Stimulated activated CD4-positive, alpha-beta T cell treated with anti-CD3 and anti-CD28 coated beads, Interleukin-1b, Interleukin-23, amount 100 ng/mL, for 24 hours (primary cell): Measurements from ENCODE around the gene ADAP2.
"Not testable (repeated sequence)": the region's sequence is repeated elsewhere in the genome, so short reads cannot be mapped to it uniquely, and the experiment has no call there.

Experiments
- DNase-seq, 4 experiments: peaks; one replicate each; pipeline ENCODE4 v3.0.0-alpha.2; 2020; ENCODE audit warnings: low read depth in 4 of 4, low spot score in 1 of 4

Gene ADAP2

GRCh38 chr17:30929861-30930260 is 8.1 kb downstream of the ADAP2 start:
- DNase-seq: not testable (repeated sequence)

- DNase-seq: no peak
These were observed 8.8 kb downstream of the ADAP2 start for GRCh38 chr17:30930495-30930894.

GRCh38 chr17:30931582-30931981 is 9.8 kb downstream of the ADAP2 start:
- not testable (repeated sequence) for DNase-seq

GRCh38 chr17:30933966-30934365 is 12.2 kb downstream of the ADAP2 start:
- DNase-seq: no peak

GRCh38 chr17:30939051-30939689 is 17.4 kb downstream of the ADAP2 start:
- no peak for DNase-seq

GRCh38 chr17:30942308-30943079 is 20.7 kb downstream of the ADAP2 start:
- DNase-seq: no peak

- no peak for DNase-seq
These were observed 26.1 kb downstream of the ADAP2 start for GRCh38 chr17:30947796-30948195.

GRCh38 chr17:30950189-30950588 is 28.4 kb downstream of the ADAP2 start:
- no peak for DNase-seq

- DNase-seq: no peak
These were observed 29.1 kb downstream of the ADAP2 start for GRCh38 chr17:30950669-30951399.

GRCh38 chr17:30952638-30953393 is 31.1 kb downstream of the ADAP2 start:
- no peak for DNase-seq

- DNase-seq: no peak
These were observed 32.5 kb downstream of the ADAP2 start for GRCh38 chr17:30954046-30954830.

- DNase-seq: no peak
These were observed 35.1 kb downstream of the ADAP2 start for GRCh38 chr17:30956764-30957374.

GRCh38 chr17:30957741-30958140 is 36.0 kb downstream of the ADAP2 start:
- no peak for DNase-seq

GRCh38 chr17:30958187-30958586 is 36.4 kb downstream of the ADAP2 start:
- no peak for DNase-seq

- DNase-seq: no peak
These were observed 39.8 kb downstream of the ADAP2 start for GRCh38 chr17:30961209-30962188.

- DNase-seq: not testable (repeated sequence)
These were observed 42.6 kb downstream of the ADAP2 start for GRCh38 chr17:30964312-30964711.

GRCh38 chr17:30964876-30965275 is 43.1 kb downstream of the ADAP2 start:
- DNase-seq: no peak

- no peak for DNase-seq
These were observed 43.9 kb downstream of the ADAP2 start for GRCh38 chr17:30965686-30966085.

- not testable (repeated sequence) for DNase-seq
These were observed 46.2 kb downstream of the ADAP2 start for GRCh38 chr17:30967911-30968310.
